Stimulated activated memory B cell treated with anti-CD40 and anti-IgM and Interleukin-4, amounts not matched to agents 10 μg/mL and 1 μg/mL and 100 μg/mL, for 72 hours (primary cell): ENCODE measurements around the gene PCK2.
"Not testable (repeated sequence)": the region's sequence is repeated elsewhere in the genome, so short reads cannot be mapped to it uniquely, and the experiment has no call there.

Source experiments
- ATAC-seq: fragments of 150-1000 bp; cut with Tn5 transposase; 2 replicates; pipeline ENCODE4 v1.10.0; 2021
- H3K27ac Mint-ChIP-seq: one replicate; pipeline ENCODE4 v1.8.0; 2022; ENCODE audit warnings: mild to moderate bottlenecking, mixed read lengths
- H3K27me3 Mint-ChIP-seq: one replicate; pipeline ENCODE4 v1.8.0; 2022; ENCODE audit warnings: mixed read lengths
- H3K36me3 Mint-ChIP-seq: one replicate; pipeline ENCODE4 v1.8.0; 2022; ENCODE audit warnings: mixed read lengths
- H3K4me1 Mint-ChIP-seq: one replicate; pipeline ENCODE4 v1.8.0; 2022; ENCODE audit warnings: mixed read lengths
- H3K4me3 Mint-ChIP-seq: one replicate; pipeline ENCODE4 v1.8.0; 2022; ENCODE audit warnings: mild to moderate bottlenecking, moderate library complexity, mixed read lengths
- H3K9me3 Mint-ChIP-seq: one replicate; pipeline ENCODE4 v1.8.0; 2022; ENCODE audit warnings: mixed read lengths

PCK2 gene

GRCh38 chr14:24094841-24095270 lies 745 bp downstream of the PCK2 start:
- peaks cover 8% of the 10 kb centered on the region for H3K36me3 Mint-ChIP-seq
- no peaks in the 10 kb centered on the region for H3K27me3 Mint-ChIP-seq
- H3K4me3 Mint-ChIP-seq, result peak overlapping the region; percentile 96
- H3K9me3 Mint-ChIP-seq, result no peaks in the 10 kb centered on the region
- H3K4me1 Mint-ChIP-seq, result peaks cover 39% of the 10 kb centered on the region
- peak; percentile 0 for ATAC-seq
- peak overlapping the region; percentile 97 for H3K27ac Mint-ChIP-seq

- H3K27me3 Mint-ChIP-seq, result no peaks in the 10 kb centered on the region
- H3K9me3 Mint-ChIP-seq, result no peaks in the 10 kb centered on the region
- peak overlapping the region; percentile 97 for H3K27ac Mint-ChIP-seq
- H3K4me1 Mint-ChIP-seq, result peaks cover 35% of the 10 kb centered on the region
- ATAC-seq, result peak; percentile 87
- H3K36me3 Mint-ChIP-seq, result peaks cover 13% of the 10 kb centered on the region
- H3K4me3 Mint-ChIP-seq, result peak overlapping the region; percentile 96
These were observed 1.4 kb downstream of the PCK2 start for GRCh38 chr14:24095271-24096068.

- H3K36me3 Mint-ChIP-seq, result peaks cover 13% of the 10 kb centered on the region
- peak overlapping the region; percentile 97 for H3K27ac Mint-ChIP-seq
- H3K4me1 Mint-ChIP-seq, result peaks cover 30% of the 10 kb centered on the region
- H3K9me3 Mint-ChIP-seq, result no peaks in the 10 kb centered on the region
- no peak for ATAC-seq
- no peaks in the 10 kb centered on the region for H3K27me3 Mint-ChIP-seq
- peak overlapping the region; percentile 27 for H3K4me3 Mint-ChIP-seq
These were observed 2.6 kb downstream of the PCK2 start for GRCh38 chr14:24096545-24097181.

GRCh38 chr14:24098229-24098926 lies 4.3 kb downstream of the PCK2 start:
- no peaks in the 10 kb centered on the region for H3K27me3 Mint-ChIP-seq
- no peak overlapping the region for H3K27ac Mint-ChIP-seq
- no peak for ATAC-seq
- peaks cover 25% of the 10 kb centered on the region for H3K4me1 Mint-ChIP-seq
- peaks cover 22% of the 10 kb centered on the region for H3K36me3 Mint-ChIP-seq
- no peak overlapping the region for H3K4me3 Mint-ChIP-seq
- no peaks in the 10 kb centered on the region for H3K9me3 Mint-ChIP-seq

GRCh38 chr14:24098927-24099813 lies 5.1 kb downstream of the PCK2 start:
- H3K4me3 Mint-ChIP-seq, result no peak overlapping the region
- no peaks in the 10 kb centered on the region for H3K9me3 Mint-ChIP-seq
- H3K27ac Mint-ChIP-seq, result no peak overlapping the region
- no peaks in the 10 kb centered on the region for H3K27me3 Mint-ChIP-seq
- no peak for ATAC-seq
- peaks cover 30% of the 10 kb centered on the region for H3K36me3 Mint-ChIP-seq
- H3K4me1 Mint-ChIP-seq, result peaks cover 21% of the 10 kb centered on the region

- Mint-ChIP-seq H3K4me3 (no peak overlapping the region), H3K27ac (no peak overlapping the region), H3K36me3 (peaks cover 38% of the 10 kb centered on the region)
These were observed 6.3 kb downstream of the PCK2 start for GRCh38 chr14:24100197-24100981.

GRCh38 chr14:24100982-24101494 lies 6.9 kb downstream of the PCK2 start:
- no peaks in the 10 kb centered on the region for H3K9me3 Mint-ChIP-seq
- H3K27me3 Mint-ChIP-seq, result no peaks in the 10 kb centered on the region
- no peak overlapping the region for H3K27ac Mint-ChIP-seq
- H3K36me3 Mint-ChIP-seq, result peaks cover 37% of the 10 kb centered on the region
- ATAC-seq, result no peak
- peaks cover 11% of the 10 kb centered on the region for H3K4me1 Mint-ChIP-seq
- H3K4me3 Mint-ChIP-seq, result no peak overlapping the region

More at GRCh38 chr14:24100197-24100981, 6.3 kb downstream of the PCK2 start:
- Mint-ChIP-seq H3K27me3 (no peaks in the 10 kb centered on the region), H3K9me3 (no peaks in the 10 kb centered on the region), H3K4me1 (peaks cover 14% of the 10 kb centered on the region)
- no peak for ATAC-seq

GRCh38 chr14:24102357-24103048 lies 8.4 kb downstream of the PCK2 start:
- Mint-ChIP-seq H3K9me3 (no peaks in the 10 kb centered on the region), H3K27me3 (no peaks in the 10 kb centered on the region), H3K27ac (no peak overlapping the region), H3K4me3 (no peak overlapping the region), H3K4me1 (peaks cover 6% of the 10 kb centered on the region), H3K36me3 (peaks cover 37% of the 10 kb centered on the region)
- ATAC-seq, result no peak

- Mint-ChIP-seq H3K4me1 (peaks cover 7% of the 10 kb centered on the region), H3K27me3 (no peaks in the 10 kb centered on the region), H3K4me3 (no peak overlapping the region), H3K36me3 (peaks cover 37% of the 10 kb centered on the region), H3K27ac (no peak overlapping the region), H3K9me3 (no peaks in the 10 kb centered on the region)
- no peak for ATAC-seq
These were observed 9.3 kb downstream of the PCK2 start for GRCh38 chr14:24103451-24103850.

- not testable (repeated sequence) for ATAC-seq, H3K27me3 Mint-ChIP-seq, H3K4me3 Mint-ChIP-seq, H3K9me3 Mint-ChIP-seq
- H3K27ac Mint-ChIP-seq, result peak overlapping the region; percentile 53
- H3K36me3 Mint-ChIP-seq, result peaks cover 29% of the 10 kb centered on the region
- peaks cover 14% of the 10 kb centered on the region for H3K4me1 Mint-ChIP-seq
These were observed 11.6 kb downstream of the PCK2 start for GRCh38 chr14:24105609-24106239.

- ATAC-seq, result no peak
- H3K4me1 Mint-ChIP-seq, result peaks cover 14% of the 10 kb centered on the region
- peaks cover 29% of the 10 kb centered on the region for H3K36me3 Mint-ChIP-seq
- no peaks in the 10 kb centered on the region for H3K27me3 Mint-ChIP-seq
- H3K9me3 Mint-ChIP-seq, result no peaks in the 10 kb centered on the region
- no peak overlapping the region for H3K4me3 Mint-ChIP-seq
- H3K27ac Mint-ChIP-seq, result peak overlapping the region; percentile 53
These were observed 12.7 kb downstream of the PCK2 start for GRCh38 chr14:24106672-24107271.

GRCh38 chr14:24108336-24108874 lies 14.3 kb downstream of the PCK2 start:
- Mint-ChIP-seq H3K4me3 (no peak overlapping the region), H3K4me1 (peaks cover 14% of the 10 kb centered on the region)
- ATAC-seq, result no peak

More at GRCh38 chr14:24108336-24108874, 14.3 kb downstream of the PCK2 start:
- peak overlapping the region; percentile 84 for H3K27ac Mint-ChIP-seq
- H3K27me3 Mint-ChIP-seq, result no peaks in the 10 kb centered on the region
- peaks cover 18% of the 10 kb centered on the region for H3K36me3 Mint-ChIP-seq
- no peaks in the 10 kb centered on the region for H3K9me3 Mint-ChIP-seq
